NOMO-1 treated with dmso at 0.1 percent for 144 hours (cell line): ENCODE results near the gene ACTL6B.

Source experiments
- DNase-seq: peaks from one replicate; lab custom pipeline; 2025; ENCODE audit not compliant: unreplicated experiment; lab: John Stamatoyannopoulos, UW

The ACTL6B gene

GRCh38 chr7:100627238-100627549 lies 29.1 kb downstream of the ACTL6B start:
- DNase-seq: no peak

GRCh38 chr7:100626530-100627237 lies 29.6 kb downstream of the ACTL6B start:
- no peak for DNase-seq

- DNase-seq: no peak
These were observed 30.2 kb downstream of the ACTL6B start for GRCh38 chr7:100626055-100626454.

- DNase-seq: no peak
These were observed 32.1 kb downstream of the ACTL6B start for GRCh38 chr7:100623951-100624824.

GRCh38 chr7:100621554-100621953 lies 34.7 kb downstream of the ACTL6B start:
- no peak for DNase-seq

GRCh38 chr7:100620804-100621203 lies 35.4 kb downstream of the ACTL6B start:
- DNase-seq: no peak

- no peak for DNase-seq
These were observed 36.0 kb downstream of the ACTL6B start for GRCh38 chr7:100620239-100620638.

- no peak for DNase-seq
These were observed 41.9 kb downstream of the ACTL6B start for GRCh38 chr7:100614308-100614861.

- DNase-seq: peak; percentile 56
These were observed 42.7 kb downstream of the ACTL6B start for GRCh38 chr7:100613412-100614175.

- DNase-seq: peak; percentile 56
These were observed 43.4 kb downstream of the ACTL6B start for GRCh38 chr7:100612730-100613390.

- DNase-seq: peak; percentile 99
These were observed 44.1 kb downstream of the ACTL6B start, which contains the start of gene MOSPD3 for GRCh38 chr7:100611983-100612729. Gene MOSPD3, plus strand, starts transcription at chr7:100612540. Its CDS starts 252 bp downstream, at chr7:100612792.

- DNase-seq: no peak
These were observed 46.3 kb downstream of the ACTL6B start for GRCh38 chr7:100609958-100610357.

- no peak for DNase-seq
These were observed 49.1 kb downstream of the ACTL6B start for GRCh38 chr7:100607111-100607510.

- no peak for DNase-seq
These were observed 49.9 kb downstream of the ACTL6B start for GRCh38 chr7:100606313-100606712.

GRCh38 chr7:100604976-100605911 lies 51.0 kb downstream of the ACTL6B start:
- DNase-seq: no peak

GRCh38 chr7:100604028-100604975 lies 51.9 kb downstream of the ACTL6B start:
- peak; percentile 88 for DNase-seq

GRCh38 chr7:100603726-100604027 lies 52.6 kb downstream of the ACTL6B start:
- no peak for DNase-seq
